GM12878 (cell line): ENCODE data around the gene OIT3. TPM values are rescaled to one million over a fixed set of nuclear protein-coding genes. Genes with fewer than 3 reads are reported as not detected.

Source experiments
- ATAC-seq: fragments of 200-7000 bp; cut with Tn5 transposase; 3 replicates; pipeline ENCODE4 v1.9.1; 2020; ENCODE audit warnings: mild to moderate bottlenecking, moderate library complexity
- BruUV-seq: library from RNA; stranded (reverse); fragments of 400-500 nt; replicated peaks from 2 replicates; lab custom pipeline; 2021; lab: Mats Ljungman, UMichigan
- CTCF ChIA-PET: fragments of 300-600 bp; sonication (Branson Sonifier 250); formaldehyde crosslinking; extraction: SDS; loops from one replicate; lab custom pipeline; 2021; ENCODE audit warnings: inconsistent platforms; lab: Yijun Ruan, JAX
- POLR2A ChIA-PET: fragments of 350-600 bp; formaldehyde crosslinking; extraction: SDS; loops from one replicate; lab custom pipeline; 2021; ENCODE audit warnings: inconsistent platforms; lab: Charles Lee
- RAD21 ChIA-PET: fragments of 300-600 bp; sonication (Branson Sonifier 250); formaldehyde crosslinking; loops from one replicate; lab custom pipeline; 2023; ENCODE audit warnings: antibody characterized with exemption; ENCODE audit not compliant: unreplicated experiment; lab: Charles Lee
- SMC1A ChIA-PET: fragments of 300-600 bp; sonication (Branson Sonifier 250); formaldehyde crosslinking; loops from one replicate; lab custom pipeline; 2023; ENCODE audit not compliant: unreplicated experiment, uncharacterized antibody; lab: Charles Lee
- DNase-seq: peaks from one replicate; pipeline ENCODE4 v3.0.0-alpha.2; 2011; ENCODE audit warnings: low read depth, low spot score
- FAIRE-seq: peaks from 3 replicates; lab custom pipeline; 2011; peaks lifted over from hg19 to GRCh38; lab: Jason Lieb, UNC
- H2AFZ ChIP-seq: 2 replicates; pipeline ENCODE4 v1.6.0; 2011; ENCODE audit warnings: low read depth, low read length, control low read depth; ENCODE audit not compliant: control insufficient read depth
- H3K27ac ChIP-seq: 2 replicates; pipeline ENCODE4 v1.5.1; 2011; ENCODE audit warnings: control low read depth; ENCODE audit not compliant: control insufficient read depth, insufficient read depth
- H3K27me3 ChIP-seq, 2 experiments: replicated peaks in 1 of 2; 2 replicates each; pipeline versions ENCODE4 v1.6.0 to v1.6.1; 2011; ENCODE audit warnings: low read length in 1 of 2; ENCODE audit not compliant: control insufficient read depth in 2 of 2, insufficient read depth in 2 of 2
- H3K36me3 ChIP-seq, 2 experiments: 2 replicates each; pipeline ENCODE4 v1.5.1; 2011; ENCODE audit warnings: low read length in 1 of 2; ENCODE audit not compliant: control insufficient read depth in 2 of 2, insufficient read depth in 2 of 2
- H3K4me1 ChIP-seq: 2 replicates; pipeline ENCODE4 v1.6.1; 2011; ENCODE audit warnings: mild to moderate bottlenecking, low read length, moderate library complexity, mixed read lengths; ENCODE audit not compliant: control insufficient read depth, insufficient read depth
- H3K4me2 ChIP-seq: 2 replicates; pipeline ENCODE4 v1.6.0; 2011; ENCODE audit warnings: control low read depth; ENCODE audit not compliant: control insufficient read depth, insufficient read depth
- H3K4me3 ChIP-seq: fragments of 200-600 bp; sonication (generic); 2 replicates; pipeline ENCODE4 v1.5.1; 2016
- H3K79me2 ChIP-seq: 2 replicates; pipeline ENCODE4 v1.6.0; 2011; ENCODE audit warnings: low read length; ENCODE audit not compliant: control insufficient read depth, insufficient read depth
- H3K9ac ChIP-seq: 2 replicates; pipeline ENCODE4 v1.8.0; 2011; ENCODE audit warnings: low read length, control low read depth, mixed read lengths; ENCODE audit not compliant: control insufficient read depth, insufficient read depth
- H3K9me3 ChIP-seq: replicated peaks from 3 replicates; pipeline ENCODE4 v1.5.1; 2011; ENCODE audit warnings: mild to moderate bottlenecking, low read length; ENCODE audit not compliant: control insufficient read depth, insufficient read depth
- H4K20me1 ChIP-seq: 2 replicates; pipeline ENCODE4 v1.6.0; 2011; ENCODE audit not compliant: control insufficient read depth, insufficient read depth
- CEBPB ChIP-seq, 2 experiments: fragments of 150-350 bp in 1 of 2; IDR thresholded peaks; 2 replicates each; pipeline ENCODE4 v1.6.1; 2012 to 2014; ENCODE audit warnings: low read depth in 2 of 2, low read length in 2 of 2, borderline replicate concordance in 1 of 2, inconsistent platforms in 1 of 2
- FOXK2 ChIP-seq: fragments of 450-650 bp; IDR thresholded peaks from 2 replicates; pipeline ENCODE4 v1.6.1; 2017; ENCODE audit warnings: mild to moderate bottlenecking, moderate library complexity
- FOXM1 ChIP-seq: IDR thresholded peaks from 2 replicates; pipeline ENCODE4 v1.6.1; 2012; ENCODE audit warnings: low read depth, mild to moderate bottlenecking, inconsistent platforms, low read length, moderate library complexity
- MYC ChIP-seq: IDR thresholded peaks from 2 replicates; pipeline ENCODE4 v1.6.1; 2011; ENCODE audit warnings: mild to moderate bottlenecking, low read length, moderate library complexity, inconsistent platforms; ENCODE audit not compliant: insufficient read depth, insufficient replicate concordance, insufficient read length, severe bottlenecking
- RB1 ChIP-seq: fragments of 450-650 bp; formaldehyde crosslinking; IDR thresholded peaks from 2 replicates; pipeline ENCODE4 v1.6.1; 2017; ENCODE audit warnings: mild to moderate bottlenecking, borderline replicate concordance
- SRF ChIP-seq, 2 experiments: IDR thresholded peaks; 2 replicates each; pipeline ENCODE4 v1.6.1; 2011; ENCODE audit warnings: low read depth in 2 of 2, low read length in 2 of 2, mild to moderate bottlenecking in 1 of 2, moderate library complexity in 1 of 2
- WGBS: methylation state at CpG from one replicate; pipeline ENCODE4 v1.1.6; 2016; ENCODE audit warnings: low lambda C conversion rate; ENCODE audit not compliant: insufficient replicate concordance, insufficient coverage; ENCODE audit errors: missing lambda C conversion rate; 5-methylcytosine and 5-hydroxymethylcytosine counted together
- in situ Hi-C: fragments of 300-500 bp; cut with MboI; formaldehyde crosslinking; loops from 9 replicates; pipeline ENCODE4 v1.14.3; 2018; ENCODE audit warnings: mixed read lengths
- intact Hi-C: fragments of 100-400 bp; cut with micrococcal nuclease; formaldehyde crosslinking; loops from one replicate; pipeline ENCODE4 v1.14.2; 2022; ENCODE audit not compliant: unreplicated experiment
- polyA plus RNA-seq, 11 experiments: library from polyadenylated mRNA; depleted of rRNA in 4 of 11; unstranded in 6 of 11; stranded (reverse) in 5 of 11; fragments of >200 nt; fragmentation: Nextera tagmentation in 4 of 11; fragmentation: Illumina TruSeq in 1 of 11; extraction: Ambion mirVana in 4 of 11; extraction: Trizol in 1 of 11; gene quantifications; 1 replicate in 1 of 11; 2 replicates in 10 of 11; pipeline versions ENCODE4 v1.2.1 to v1.2.3, GENCODE V29; 2011 to 2016; ENCODE audit warnings: inconsistent platforms in 2 of 11, missing spikeins in 2 of 11, low read depth in 1 of 11
- total RNA-seq, 4 experiments: library from RNA; depleted of rRNA in 3 of 4; stranded (reverse); fragments of >200 nt in 3 of 4; fragmentation: Illumina TruSeq in 1 of 4; extraction: Trizol in 1 of 4; gene quantifications; 2 replicates each; pipeline versions ENCODE4 v1.2.1 to v1.2.3, GENCODE V29; 2013 to 2021

Gene OIT3
- total and polyA plus RNA-seq, 10 of the 15 experiments (the other 5 are each of a cell fraction or from before 2014, with no cell fraction given) = not detected

DNA sequence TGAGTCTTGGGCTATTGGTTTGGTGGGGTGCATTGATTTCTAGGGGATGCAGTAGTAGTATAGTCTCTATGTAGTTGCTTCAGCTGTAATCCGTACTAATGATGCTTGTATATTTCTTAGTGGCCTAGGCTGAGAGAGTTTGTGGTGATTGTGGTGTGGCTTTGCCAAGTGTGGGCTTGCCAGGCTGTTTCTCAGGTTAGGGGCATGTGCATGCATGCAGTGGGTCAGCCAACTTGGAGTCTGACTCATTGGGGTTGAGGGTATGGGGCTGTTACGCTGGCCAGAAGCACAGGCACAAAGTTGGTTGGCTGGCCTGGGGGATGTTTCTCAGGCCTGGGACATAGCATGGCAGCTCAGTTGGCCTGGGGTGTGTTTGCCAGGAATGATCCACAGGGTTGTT is 86.8 kb downstream of the OIT3 start:
- ChIA-PET RAD21 (no interaction called here), CTCF (no interaction called here), SMC1A (interaction anchor here (0.7 kb wide), 1 partner anchor 24 kb away, joined by 3 read pairs; no protein-coding TSS in a partner anchor), POLR2A (no interaction called here)
- Histone ChIP-seq H3K27ac (no peak overlapping the region), H3K4me2 (no peak overlapping the region), H4K20me1 (no peaks in the 10 kb centered on the region), H3K9me3 (peaks cover 2% of the 10 kb centered on the region), H3K36me3 (no peaks in the 10 kb centered on the region), H3K79me2 (no peaks in the 10 kb centered on the region), H2AFZ (no peak overlapping the region), H3K4me3 (no peak overlapping the region), H3K4me1 (no peaks in the 10 kb centered on the region), H3K9ac (no peak overlapping the region), H3K27me3 (no peaks in the 10 kb centered on the region)
- ATAC-seq = no peak
- DNase-seq = no peak
- no peak for TF ChIP-seq FOXK2
- no peak for TF ChIP-seq CEBPB (IDR thresholded peaks at IDR 0.05; ENCODE audit: borderline replicate concordance in 1 of 2, low read depth in 2 of 2, low read length in 2 of 2)
- TF ChIP-seq FOXM1 = no peak
- no peak for TF ChIP-seq SRF (IDR thresholded peaks at IDR 0.05; ENCODE audit: low read depth in 2 of 2, low read length in 2 of 2)
- no peak for TF ChIP-seq RB1
- TF ChIP-seq MYC = no peak
- FAIRE-seq = no peak
- intact Hi-C loops = no loop called here
- 98% methylated on average over 2 of the region's 2 CpGs for whole genome bisulfite sequencing
- BruUV-seq = no TSS peak
- in situ Hi-C loops = no loop called here
